Measurements from ENCODE around the gene TBC1D1.

DNA sequence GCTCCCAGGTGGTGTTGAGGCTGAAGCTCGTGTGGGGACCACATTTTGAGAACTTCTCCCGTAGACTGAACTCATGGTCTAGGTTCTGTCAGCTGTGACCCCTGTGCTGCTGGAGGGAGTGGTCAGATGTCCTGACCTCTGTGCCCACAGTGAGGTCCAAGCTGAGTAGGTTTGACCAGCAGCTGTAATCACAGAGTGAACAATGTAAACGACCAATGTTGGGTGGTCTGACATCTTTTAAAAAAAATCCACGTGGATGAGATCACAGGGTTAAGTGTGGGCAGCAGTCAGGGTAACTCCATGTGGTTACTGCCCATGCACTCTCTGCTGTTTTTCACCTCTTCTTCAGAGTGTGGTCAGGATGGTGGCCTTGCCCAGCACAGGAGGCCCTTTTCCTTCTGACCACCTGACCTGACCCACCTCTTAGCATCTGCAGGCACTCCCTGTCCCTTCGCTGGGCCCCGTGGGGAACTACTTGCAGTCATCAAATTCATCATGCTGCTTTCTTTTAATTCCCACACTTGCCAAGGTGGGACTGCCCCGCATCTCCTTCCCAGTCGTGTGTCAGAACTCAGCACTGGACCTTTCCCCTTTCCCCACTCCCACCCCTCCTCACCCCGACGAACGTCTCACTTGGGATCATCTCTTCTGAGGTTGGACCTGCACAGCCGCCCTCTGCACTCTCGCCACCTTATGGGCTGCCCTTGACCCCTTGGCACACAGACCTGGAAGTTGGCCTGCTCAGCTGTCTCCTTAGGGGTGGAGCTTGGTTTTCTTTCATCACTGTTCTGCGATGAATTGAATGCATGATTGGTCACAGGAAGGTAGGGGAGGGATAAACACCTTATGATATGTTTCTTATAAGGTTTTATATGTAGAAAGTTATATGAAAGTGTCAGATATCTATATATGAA is 189.4 kb downstream of the TBC1D1 start:
- TF ChIP-seq POLR2AphosphoS5 (IDR thresholded peaks at IDR 0.05; ENCODE audit: low read depth) (no peak), EZH2phosphoT487 (IDR thresholded peaks at IDR 0.05; ENCODE audit: unreplicated experiment) (no peak), CREB1 (CRISPR knock-in tag; IDR thresholded peaks at IDR 0.05; ENCODE audit: low read depth) (no peak), STAT1 (IDR thresholded peaks at IDR 0.05; ENCODE audit: unreplicated experiment) (no peak)
- TF ChIP-seq, protein P1, sequence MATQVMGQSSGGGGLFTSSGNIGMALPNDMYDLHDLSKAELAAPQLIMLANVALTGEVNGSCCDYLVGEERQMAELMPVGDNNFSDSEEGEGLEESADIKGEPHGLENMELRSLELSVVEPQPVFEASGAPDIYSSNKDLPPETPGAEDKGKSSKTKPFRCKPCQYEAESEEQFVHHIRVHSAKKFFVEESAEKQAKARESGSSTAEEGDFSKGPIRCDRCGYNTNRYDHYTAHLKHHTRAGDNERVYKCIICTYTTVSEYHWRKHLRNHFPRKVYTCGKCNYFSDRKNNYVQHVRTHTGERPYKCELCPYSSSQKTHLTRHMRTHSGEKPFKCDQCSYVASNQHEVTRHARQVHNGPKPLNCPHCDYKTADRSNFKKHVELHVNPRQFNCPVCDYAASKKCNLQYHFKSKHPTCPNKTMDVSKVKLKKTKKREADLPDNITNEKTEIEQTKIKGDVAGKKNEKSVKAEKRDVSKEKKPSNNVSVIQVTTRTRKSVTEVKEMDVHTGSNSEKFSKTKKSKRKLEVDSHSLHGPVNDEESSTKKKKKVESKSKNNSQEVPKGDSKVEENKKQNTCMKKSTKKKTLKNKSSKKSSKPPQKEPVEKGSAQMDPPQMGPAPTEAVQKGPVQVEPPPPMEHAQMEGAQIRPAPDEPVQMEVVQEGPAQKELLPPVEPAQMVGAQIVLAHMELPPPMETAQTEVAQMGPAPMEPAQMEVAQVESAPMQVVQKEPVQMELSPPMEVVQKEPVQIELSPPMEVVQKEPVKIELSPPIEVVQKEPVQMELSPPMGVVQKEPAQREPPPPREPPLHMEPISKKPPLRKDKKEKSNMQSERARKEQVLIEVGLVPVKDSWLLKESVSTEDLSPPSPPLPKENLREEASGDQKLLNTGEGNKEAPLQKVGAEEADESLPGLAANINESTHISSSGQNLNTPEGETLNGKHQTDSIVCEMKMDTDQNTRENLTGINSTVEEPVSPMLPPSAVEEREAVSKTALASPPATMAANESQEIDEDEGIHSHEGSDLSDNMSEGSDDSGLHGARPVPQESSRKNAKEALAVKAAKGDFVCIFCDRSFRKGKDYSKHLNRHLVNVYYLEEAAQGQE (IDR thresholded peaks at IDR 0.05; ENCODE audit: unreplicated experiment) = no peak
- TF ChIP-seq, protein P2, sequence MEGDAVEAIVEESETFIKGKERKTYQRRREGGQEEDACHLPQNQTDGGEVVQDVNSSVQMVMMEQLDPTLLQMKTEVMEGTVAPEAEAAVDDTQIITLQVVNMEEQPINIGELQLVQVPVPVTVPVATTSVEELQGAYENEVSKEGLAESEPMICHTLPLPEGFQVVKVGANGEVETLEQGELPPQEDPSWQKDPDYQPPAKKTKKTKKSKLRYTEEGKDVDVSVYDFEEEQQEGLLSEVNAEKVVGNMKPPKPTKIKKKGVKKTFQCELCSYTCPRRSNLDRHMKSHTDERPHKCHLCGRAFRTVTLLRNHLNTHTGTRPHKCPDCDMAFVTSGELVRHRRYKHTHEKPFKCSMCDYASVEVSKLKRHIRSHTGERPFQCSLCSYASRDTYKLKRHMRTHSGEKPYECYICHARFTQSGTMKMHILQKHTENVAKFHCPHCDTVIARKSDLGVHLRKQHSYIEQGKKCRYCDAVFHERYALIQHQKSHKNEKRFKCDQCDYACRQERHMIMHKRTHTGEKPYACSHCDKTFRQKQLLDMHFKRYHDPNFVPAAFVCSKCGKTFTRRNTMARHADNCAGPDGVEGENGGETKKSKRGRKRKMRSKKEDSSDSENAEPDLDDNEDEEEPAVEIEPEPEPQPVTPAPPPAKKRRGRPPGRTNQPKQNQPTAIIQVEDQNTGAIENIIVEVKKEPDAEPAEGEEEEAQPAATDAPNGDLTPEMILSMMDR (conservative IDR thresholded peaks at IDR 0.05; ENCODE audit: low read depth in 2 of 2) = no peak

Measured in GM23338 (cell line).